HG03354 (cell line): Measurements from ENCODE around the gene ERFL.

Experiments used
- ATAC-seq: cut with Tn5 transposase; IDR thresholded peaks from one replicate; pipeline ENCODE4 v1.9.1; 2021; ENCODE audit warnings: mild to moderate bottlenecking; ENCODE audit not compliant: unreplicated experiment, poor library complexity, severe bottlenecking

The ERFL gene

GRCh38 chr19:41929536-41930071, 1.4 kb upstream of the ERFL start:
- ATAC-seq: no peak

- ATAC-seq: no peak
These were observed 696 bp upstream of the ERFL start for GRCh38 chr19:41928754-41929535.

- no peak for ATAC-seq
These were observed 604 bp downstream of the ERFL start for GRCh38 chr19:41927497-41928192.

GRCh38 chr19:41926763-41927496, 1.3 kb downstream of the ERFL start:
- ATAC-seq: no peak

GRCh38 chr19:41926028-41926762, 2.1 kb downstream of the ERFL start:
- no peak for ATAC-seq

- no peak for ATAC-seq
These were observed 2.8 kb downstream of the ERFL start for GRCh38 chr19:41925208-41926003.

GRCh38 chr19:41924151-41925145, 3.8 kb downstream of the ERFL start:
- no peak for ATAC-seq

GRCh38 chr19:41923045-41923788, 5.0 kb downstream of the ERFL start:
- no peak for ATAC-seq

- no peak for ATAC-seq
These were observed 5.7 kb downstream of the ERFL start for GRCh38 chr19:41922585-41922984.

GRCh38 chr19:41921577-41922576, 6.4 kb downstream of the ERFL start:
- no peak for ATAC-seq

GRCh38 chr19:41920882-41921576, 7.2 kb downstream of the ERFL start:
- no peak for ATAC-seq

- ATAC-seq: no peak
These were observed 8.1 kb downstream of the ERFL start for GRCh38 chr19:41919948-41920712.

GRCh38 chr19:41918653-41919244, 9.5 kb downstream of the ERFL start:
- no peak for ATAC-seq

- no peak for ATAC-seq
These were observed 10.2 kb downstream of the ERFL start for GRCh38 chr19:41918095-41918494.
